GM12864 (cell line): ENCODE measurements around the gene MGAT5.

ENCODE experiments used
- DNase-seq: peaks from one replicate; pipeline ENCODE4 v3.0.0-alpha.2; 2011; ENCODE audit warnings: low read depth
- H3K4me3 ChIP-seq: 2 replicates; pipeline ENCODE4 v1.5.1; 2011; ENCODE audit warnings: mild to moderate bottlenecking, low read depth, low read length, control low read depth
- CTCF ChIP-seq: IDR thresholded peaks from 2 replicates; pipeline ENCODE4 v1.5.1; 2011; ENCODE audit warnings: low read depth, mild to moderate bottlenecking, moderate library complexity, low read length, control low read depth, inconsistent platforms; ENCODE audit errors: missing control alignments

Gene MGAT5

GRCh38 chr2:134284119-134284670 is 30.3 kb downstream of the MGAT5 start:
- no peak overlapping the region for H3K4me3 ChIP-seq
- no peak for TF ChIP-seq CTCF
- no peak for DNase-seq

- no peak for TF ChIP-seq CTCF
- DNase-seq, result peak; percentile 69
- H3K4me3 ChIP-seq, result no peak overlapping the region
These were observed 33.5 kb downstream of the MGAT5 start for GRCh38 chr2:134287323-134287722.

GRCh38 chr2:134288814-134289213 is 34.9 kb downstream of the MGAT5 start:
- TF ChIP-seq CTCF, result no peak
- no peak overlapping the region for H3K4me3 ChIP-seq
- no peak for DNase-seq

GRCh38 chr2:134289225-134289624 is 35.4 kb downstream of the MGAT5 start:
- H3K4me3 ChIP-seq, result no peak overlapping the region
- no peak for DNase-seq
- TF ChIP-seq CTCF, result no peak

GRCh38 chr2:134290358-134290757 is 36.5 kb downstream of the MGAT5 start:
- peak; percentile 57 for DNase-seq
- no peak for TF ChIP-seq CTCF
- H3K4me3 ChIP-seq, result peak overlapping the region; percentile 19

GRCh38 chr2:134292514-134292913 is 38.6 kb downstream of the MGAT5 start:
- no peak overlapping the region for H3K4me3 ChIP-seq
- no peak for DNase-seq
- TF ChIP-seq CTCF, result no peak
